ENCODE measurements around the gene FAM216A.
A peak's percentile ranks its signal among the peaks of the same experiment; 100 is the strongest.
"Not testable (repeated sequence)": the region's sequence is repeated elsewhere in the genome, so short reads cannot be mapped to it uniquely, and the experiment has no call there.

The FAM216A gene, protein sequence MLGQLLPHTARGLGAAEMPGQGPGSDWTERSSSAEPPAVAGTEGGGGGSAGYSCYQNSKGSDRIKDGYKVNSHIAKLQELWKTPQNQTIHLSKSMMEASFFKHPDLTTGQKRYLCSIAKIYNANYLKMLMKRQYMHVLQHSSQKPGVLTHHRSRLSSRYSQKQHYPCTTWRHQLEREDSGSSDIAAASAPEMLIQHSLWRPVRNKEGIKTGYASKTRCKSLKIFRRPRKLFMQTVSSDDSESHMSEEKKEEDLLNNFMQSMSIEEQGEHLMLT

DNA sequence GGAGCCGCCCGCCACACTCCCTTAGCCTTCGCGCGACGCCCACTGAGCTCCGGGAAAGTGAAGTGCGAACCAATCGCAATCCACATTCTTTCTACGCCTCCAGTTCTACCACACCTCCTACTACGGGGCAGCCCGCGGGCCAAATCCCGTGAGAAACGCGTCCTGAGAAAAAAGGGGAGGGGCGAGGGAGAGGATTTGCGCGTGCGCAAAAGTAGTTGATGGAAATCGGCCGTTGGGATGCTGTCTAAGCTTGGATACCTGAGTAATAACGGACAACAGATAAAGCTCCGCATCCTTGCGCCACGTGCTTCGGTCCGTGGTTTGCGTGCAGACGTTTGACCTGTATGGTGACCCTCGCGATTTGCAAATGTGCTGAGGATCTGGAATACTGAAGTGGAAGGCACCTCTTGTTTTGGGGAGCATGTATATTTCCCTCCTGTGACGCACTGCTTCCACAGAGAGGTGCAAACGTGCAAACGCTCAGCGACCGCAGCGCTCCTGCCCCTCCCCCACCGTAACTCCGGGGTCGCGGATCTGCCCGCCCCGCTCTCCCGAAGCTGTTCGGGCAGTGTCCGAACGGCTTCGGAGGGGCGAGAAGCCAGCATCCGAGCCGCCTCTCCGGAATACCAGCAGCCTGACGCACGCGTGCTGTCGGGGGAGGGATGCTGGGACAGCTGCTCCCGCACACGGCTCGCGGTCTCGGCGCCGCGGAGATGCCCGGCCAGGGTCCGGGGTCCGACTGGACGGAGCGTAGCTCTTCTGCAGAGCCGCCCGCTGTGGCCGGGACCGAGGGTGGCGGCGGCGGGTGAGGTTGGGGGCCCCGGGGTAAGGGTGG is at the start of gene FAM216A, which contains the start of gene GPN3:
Gene FAM216A (plus strand): TSS at position 632 of the 835 bp plus-strand sequence. CDS start 31 bp downstream, at position 663.
Gene GPN3 (minus strand): TSS at position 44 of the 835 bp plus-strand sequence. CDS start 54 bp downstream, outside the sequence.
- H3K36me3 Mint-ChIP-seq (ENCODE audit: low read depth): peaks cover 40% of the 10 kb centered on the region
- H3K27me3 Mint-ChIP-seq (ENCODE audit: low read depth, poor library complexity): peaks cover 3% of the 10 kb centered on the region
- peaks cover 32% of the 10 kb centered on the region for H3K4me1 Mint-ChIP-seq
- peak within 1 kb of the TSS; percentile 97 for H3K27ac Mint-ChIP-seq
- DNase-seq: peak; percentile 93
- TF ChIP-seq, protein P1, sequence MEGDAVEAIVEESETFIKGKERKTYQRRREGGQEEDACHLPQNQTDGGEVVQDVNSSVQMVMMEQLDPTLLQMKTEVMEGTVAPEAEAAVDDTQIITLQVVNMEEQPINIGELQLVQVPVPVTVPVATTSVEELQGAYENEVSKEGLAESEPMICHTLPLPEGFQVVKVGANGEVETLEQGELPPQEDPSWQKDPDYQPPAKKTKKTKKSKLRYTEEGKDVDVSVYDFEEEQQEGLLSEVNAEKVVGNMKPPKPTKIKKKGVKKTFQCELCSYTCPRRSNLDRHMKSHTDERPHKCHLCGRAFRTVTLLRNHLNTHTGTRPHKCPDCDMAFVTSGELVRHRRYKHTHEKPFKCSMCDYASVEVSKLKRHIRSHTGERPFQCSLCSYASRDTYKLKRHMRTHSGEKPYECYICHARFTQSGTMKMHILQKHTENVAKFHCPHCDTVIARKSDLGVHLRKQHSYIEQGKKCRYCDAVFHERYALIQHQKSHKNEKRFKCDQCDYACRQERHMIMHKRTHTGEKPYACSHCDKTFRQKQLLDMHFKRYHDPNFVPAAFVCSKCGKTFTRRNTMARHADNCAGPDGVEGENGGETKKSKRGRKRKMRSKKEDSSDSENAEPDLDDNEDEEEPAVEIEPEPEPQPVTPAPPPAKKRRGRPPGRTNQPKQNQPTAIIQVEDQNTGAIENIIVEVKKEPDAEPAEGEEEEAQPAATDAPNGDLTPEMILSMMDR (IDR thresholded peaks at IDR 0.05): no peak
- H3K9me3 Mint-ChIP-seq: no peaks in the 10 kb centered on the region
- H3K4me3 Mint-ChIP-seq: peak within 1 kb of the TSS; percentile 98

DNA sequence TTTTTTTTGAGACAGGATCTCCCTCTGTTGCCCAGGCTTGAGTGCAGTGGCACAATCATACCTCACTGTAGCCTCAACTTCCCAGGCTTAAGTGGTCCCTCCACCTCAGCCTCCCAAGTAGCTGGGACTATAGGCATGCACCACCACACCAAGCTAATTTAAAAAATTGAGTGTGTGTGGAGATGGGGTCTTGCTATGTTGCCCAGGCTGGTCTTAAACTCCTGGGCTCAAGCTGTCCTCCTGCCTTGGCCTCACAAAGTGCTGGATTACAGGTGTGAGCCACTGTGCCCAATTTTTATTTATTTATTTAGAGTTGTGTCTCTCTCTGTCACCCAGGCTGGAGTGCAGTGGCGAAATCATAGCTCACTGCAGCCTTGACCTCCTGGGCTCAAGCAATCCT is 48.0 kb upstream of the FAM216A start:
- not testable (repeated sequence) for H3K36me3 Mint-ChIP-seq (ENCODE audit: low read depth); DNase-seq; H3K4me3 Mint-ChIP-seq; H3K9me3 Mint-ChIP-seq; H3K27ac Mint-ChIP-seq; H3K27me3 Mint-ChIP-seq (ENCODE audit: low read depth, poor library complexity)
- peaks cover 34% of the 10 kb centered on the region for H3K4me1 Mint-ChIP-seq

DNA sequence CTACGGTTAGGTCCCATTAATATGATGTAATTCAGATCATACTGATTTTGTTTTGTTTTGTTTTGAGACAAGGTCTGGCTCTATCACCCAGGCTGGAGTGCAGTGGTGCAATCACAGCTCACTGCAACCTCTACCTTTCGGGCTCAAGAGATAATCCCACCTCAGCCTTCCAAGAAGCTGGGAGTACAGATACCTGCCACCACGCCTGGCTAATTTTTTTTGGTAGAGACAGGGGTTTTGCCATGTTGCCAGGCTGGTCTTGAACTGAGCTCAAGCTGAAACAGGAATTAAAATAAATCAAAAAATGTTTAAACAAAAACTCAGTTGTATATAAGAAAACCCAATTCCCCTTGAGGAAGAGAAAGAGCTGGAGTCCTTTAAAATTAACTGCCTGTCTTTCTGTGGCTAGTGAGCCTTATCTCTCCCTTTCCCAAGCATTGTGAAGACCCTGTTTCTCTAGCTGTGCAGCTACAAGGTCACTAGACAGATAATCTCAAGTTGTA is 47.4 kb upstream of the FAM216A start:
- Mint-ChIP-seq H3K4me3 (no peak overlapping the region), H3K36me3 (ENCODE audit: low read depth) (no peaks in the 10 kb centered on the region), H3K4me1 (peaks cover 34% of the 10 kb centered on the region), H3K27me3 (ENCODE audit: low read depth, poor library complexity) (peaks cover 7% of the 10 kb centered on the region), H3K9me3 (no peaks in the 10 kb centered on the region), H3K27ac (peak overlapping the region; percentile 49)
- DNase-seq: no peak
- TF ChIP-seq, protein P1 (IDR thresholded peaks at IDR 0.05): no peak

DNA sequence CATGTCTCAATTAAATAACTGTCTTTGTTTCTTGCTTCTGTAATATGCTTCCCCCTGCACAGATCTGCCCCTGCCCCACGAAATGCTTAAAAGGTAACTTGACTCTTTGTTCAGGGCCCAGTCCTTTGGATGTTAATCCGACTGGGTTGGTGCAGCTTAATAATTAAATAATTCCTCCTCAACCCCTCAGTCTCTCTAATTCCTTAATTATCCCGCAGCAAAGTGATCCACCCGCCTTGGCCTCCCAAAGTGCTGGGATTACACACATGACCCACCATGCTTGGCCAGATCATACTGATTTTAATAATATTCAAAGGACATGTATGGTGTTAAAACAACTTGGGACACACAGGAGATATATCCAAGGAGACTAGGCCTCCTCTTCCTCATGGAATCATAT is 46.9 kb upstream of the FAM216A start:
- Mint-ChIP-seq H3K9me3 (no peaks in the 10 kb centered on the region), H3K36me3 (ENCODE audit: low read depth) (no peaks in the 10 kb centered on the region), H3K4me1 (peaks cover 34% of the 10 kb centered on the region), H3K4me3 (no peak overlapping the region), H3K27me3 (ENCODE audit: low read depth, poor library complexity) (peaks cover 7% of the 10 kb centered on the region), H3K27ac (peak overlapping the region; percentile 49)
- TF ChIP-seq, protein P1 (IDR thresholded peaks at IDR 0.05): no peak
- no peak for DNase-seq

DNA sequence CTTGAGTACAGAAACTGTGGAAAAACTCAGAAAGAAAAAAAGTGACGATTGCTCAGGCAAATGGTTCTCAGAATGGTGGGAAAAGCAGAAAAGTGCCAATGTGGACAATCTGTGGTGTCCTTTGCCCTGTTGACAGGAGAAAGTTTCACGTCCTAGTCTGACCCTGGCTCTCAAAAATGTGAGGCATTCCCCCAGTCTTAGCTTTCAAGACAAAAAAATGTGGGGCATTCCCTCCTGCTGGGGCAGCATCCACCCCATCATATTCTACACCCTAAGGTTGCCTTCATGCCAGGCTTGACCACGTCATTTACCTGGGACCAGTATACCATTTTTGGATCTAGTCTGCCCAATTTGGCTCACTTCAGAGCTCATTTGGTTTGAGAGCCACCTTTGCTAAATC is 44.4 kb upstream of the FAM216A start:
- H3K36me3 Mint-ChIP-seq (ENCODE audit: low read depth): no peaks in the 10 kb centered on the region
- DNase-seq: no peak
- TF ChIP-seq, protein P1 (IDR thresholded peaks at IDR 0.05): no peak
- H3K27ac Mint-ChIP-seq: no peak overlapping the region
- peaks cover 7% of the 10 kb centered on the region for H3K27me3 Mint-ChIP-seq (ENCODE audit: low read depth, poor library complexity)
- H3K4me3 Mint-ChIP-seq: no peak overlapping the region
- peaks cover 21% of the 10 kb centered on the region for H3K4me1 Mint-ChIP-seq
- no peaks in the 10 kb centered on the region for H3K9me3 Mint-ChIP-seq

DNA sequence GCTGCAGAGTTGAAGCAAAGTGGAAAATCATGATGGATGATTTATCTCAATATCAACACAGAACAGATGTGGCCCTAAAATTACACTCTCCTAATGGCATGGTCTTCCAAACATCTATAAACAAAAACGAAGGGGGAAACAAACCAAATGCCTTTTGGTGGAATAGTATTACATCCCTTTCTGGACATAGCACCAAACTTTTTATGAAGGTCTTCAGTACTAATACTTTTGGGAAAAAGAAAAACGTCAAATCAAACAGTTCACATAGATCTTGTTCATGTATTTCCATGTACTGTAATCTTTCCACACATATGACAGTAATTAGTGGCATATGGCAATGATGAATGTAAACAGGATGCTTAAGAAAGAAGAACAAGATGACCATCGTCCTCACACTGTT is 42.2 kb upstream of the FAM216A start:
- H3K4me1 Mint-ChIP-seq: peaks cover 15% of the 10 kb centered on the region
- H3K4me3 Mint-ChIP-seq: no peak overlapping the region
- H3K27ac Mint-ChIP-seq: no peak overlapping the region
- no peaks in the 10 kb centered on the region for H3K36me3 Mint-ChIP-seq (ENCODE audit: low read depth)
- no peak for DNase-seq
- TF ChIP-seq, protein P1 (IDR thresholded peaks at IDR 0.05): no peak
- H3K27me3 Mint-ChIP-seq (ENCODE audit: low read depth, poor library complexity): peaks cover 9% of the 10 kb centered on the region
- H3K9me3 Mint-ChIP-seq: no peaks in the 10 kb centered on the region

DNA sequence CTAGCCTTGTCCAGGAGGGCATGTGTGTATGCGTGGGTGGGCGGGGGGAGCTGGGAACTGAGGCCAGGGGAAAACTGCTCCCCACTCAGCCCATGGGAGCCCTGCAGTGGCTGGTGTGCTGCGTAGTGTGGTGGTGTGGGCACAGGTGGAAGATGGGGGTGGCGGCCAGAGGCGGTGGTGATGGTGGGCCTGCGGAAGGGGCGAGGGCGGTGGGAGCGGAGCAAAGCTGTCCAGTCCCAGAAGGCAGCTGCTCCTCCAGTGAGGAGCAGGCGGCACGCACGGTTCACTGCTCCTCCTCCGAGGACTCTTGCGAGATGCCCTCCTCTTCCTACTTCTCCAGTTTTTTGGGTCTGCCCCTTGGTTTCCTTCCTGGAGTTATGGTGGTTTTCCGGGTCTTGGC is 39.0 kb upstream of the FAM216A start:
- not testable (repeated sequence) for H3K4me1 Mint-ChIP-seq; H3K4me3 Mint-ChIP-seq; H3K9me3 Mint-ChIP-seq; H3K27ac Mint-ChIP-seq; H3K27me3 Mint-ChIP-seq (ENCODE audit: low read depth, poor library complexity); DNase-seq
- peaks cover 15% of the 10 kb centered on the region for H3K36me3 Mint-ChIP-seq (ENCODE audit: low read depth)

Measured in nephron progenitor cell (in vitro differentiated cells).